ENCODE results near the gene DENND2C.

GRCh38 chr1:114551400-114551799 lies 118.4 kb downstream of the DENND2C start:
- TF ChIP-seq, protein P1, sequence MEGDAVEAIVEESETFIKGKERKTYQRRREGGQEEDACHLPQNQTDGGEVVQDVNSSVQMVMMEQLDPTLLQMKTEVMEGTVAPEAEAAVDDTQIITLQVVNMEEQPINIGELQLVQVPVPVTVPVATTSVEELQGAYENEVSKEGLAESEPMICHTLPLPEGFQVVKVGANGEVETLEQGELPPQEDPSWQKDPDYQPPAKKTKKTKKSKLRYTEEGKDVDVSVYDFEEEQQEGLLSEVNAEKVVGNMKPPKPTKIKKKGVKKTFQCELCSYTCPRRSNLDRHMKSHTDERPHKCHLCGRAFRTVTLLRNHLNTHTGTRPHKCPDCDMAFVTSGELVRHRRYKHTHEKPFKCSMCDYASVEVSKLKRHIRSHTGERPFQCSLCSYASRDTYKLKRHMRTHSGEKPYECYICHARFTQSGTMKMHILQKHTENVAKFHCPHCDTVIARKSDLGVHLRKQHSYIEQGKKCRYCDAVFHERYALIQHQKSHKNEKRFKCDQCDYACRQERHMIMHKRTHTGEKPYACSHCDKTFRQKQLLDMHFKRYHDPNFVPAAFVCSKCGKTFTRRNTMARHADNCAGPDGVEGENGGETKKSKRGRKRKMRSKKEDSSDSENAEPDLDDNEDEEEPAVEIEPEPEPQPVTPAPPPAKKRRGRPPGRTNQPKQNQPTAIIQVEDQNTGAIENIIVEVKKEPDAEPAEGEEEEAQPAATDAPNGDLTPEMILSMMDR (conservative IDR thresholded peaks at IDR 0.05 in 1 of 2, IDR thresholded peaks at IDR 0.05 in 1 of 2; ENCODE audit: extremely low read depth in 1 of 2, insufficient read depth in 1 of 2, low read depth in 1 of 2, low read length in 2 of 2), result no peak
- TF ChIP-seq EZH2 (IDR thresholded peaks at IDR 0.05; ENCODE audit: borderline replicate concordance, low read length), result no peak
